HEK293 (cell line): Measurements from ENCODE around the gene PLEKHA8.

Experiments used
- CTCF ChIA-PET: fragments of 350-600 bp; formaldehyde crosslinking; extraction: SDS; loops from one replicate; lab custom pipeline; 2021; ENCODE audit warnings: antibody characterized with exemption; lab: Yijun Ruan, JAX
- POLR2A ChIA-PET: fragments of 300-600 bp; formaldehyde crosslinking; extraction: SDS; loops from one replicate; lab custom pipeline; 2020; ENCODE audit warnings: antibody characterized with exemption, inconsistent platforms; lab: Yijun Ruan, JAX
- H3K27ac ChIP-seq: fragments of 200-500 bp; sonication (Bioruptor generic); 2 replicates; pipeline ENCODE4 v1.5.1; 2014; ENCODE audit warnings: low read depth, low read length, control low read depth, inconsistent platforms; ENCODE audit errors: extremely low read depth
- H3K36me3 ChIP-seq, 2 experiments: fragments of 200-500 bp in 1 of 2; sonication (Bioruptor generic) in 1 of 2; 1 replicate in 1 of 2; 2 replicates in 1 of 2; pipeline ENCODE4 v1.5.1; 2014 to 2017; ENCODE audit warnings: inconsistent platforms in 2 of 2, low read length in 2 of 2; ENCODE audit not compliant: control insufficient read depth in 2 of 2, insufficient read depth in 1 of 2
- H3K4me1 ChIP-seq: fragments of 200-500 bp; sonication (Bioruptor generic); 2 replicates; pipeline ENCODE4 v1.5.1; 2014; ENCODE audit warnings: mild to moderate bottlenecking, low read length, inconsistent platforms; ENCODE audit not compliant: control insufficient read depth, insufficient read depth
- H3K4me3 ChIP-seq: 2 replicates; pipeline ENCODE4 v1.5.1; 2011; ENCODE audit warnings: low read depth, mild to moderate bottlenecking, control low read depth, low read length, moderate library complexity
- H3K9me3 ChIP-seq: fragments of 200-500 bp; sonication (Bioruptor generic); 2 replicates; pipeline ENCODE4 v1.5.1; 2014; ENCODE audit warnings: low read depth, low read length, inconsistent platforms; ENCODE audit not compliant: control insufficient read depth, insufficient read depth
- EGR2 ChIP-seq: fragments of 450-650 bp; formaldehyde crosslinking; IDR thresholded peaks from 2 replicates; pipeline ENCODE4 v1.5.1; 2016; ENCODE audit warnings: low read depth, missing biosample characterization, missing genetic modification characterization
- GLI4 ChIP-seq: fragments of 450-650 bp; formaldehyde crosslinking; IDR thresholded peaks from 2 replicates; pipeline ENCODE4 v1.5.1; 2016; ENCODE audit warnings: missing biosample characterization, missing genetic modification characterization
- MEIS1 ChIP-seq: sonication (generic); formaldehyde crosslinking; IDR thresholded peaks from 2 replicates; pipeline ENCODE4 v1.8.1; 2022; ENCODE audit warnings: missing genetic modification reagents, mild to moderate bottlenecking, borderline replicate concordance
- PRDM4 ChIP-seq: fragments of 450-650 bp; formaldehyde crosslinking; IDR thresholded peaks from 2 replicates; pipeline ENCODE4 v1.5.1; 2017; ENCODE audit warnings: missing biosample characterization, missing genetic modification characterization
- RBAK ChIP-seq: fragments of 450-650 bp; formaldehyde crosslinking; IDR thresholded peaks from 2 replicates; pipeline ENCODE4 v1.5.1; 2016; ENCODE audit warnings: missing biosample characterization, missing genetic modification characterization
- SCRT1 ChIP-seq: fragments of 450-650 bp; formaldehyde crosslinking; IDR thresholded peaks from 2 replicates; pipeline ENCODE4 v1.5.1; 2016; ENCODE audit warnings: missing biosample characterization, missing genetic modification characterization, borderline replicate concordance
- SCRT2 ChIP-seq: fragments of 450-650 bp; formaldehyde crosslinking; IDR thresholded peaks from 2 replicates; pipeline ENCODE4 v1.5.1; 2016; ENCODE audit warnings: missing biosample characterization, missing genetic modification characterization
- ZBTB10 ChIP-seq: fragments of 450-650 bp; formaldehyde crosslinking; IDR thresholded peaks from 2 replicates; pipeline ENCODE4 v1.5.1; 2016; ENCODE audit warnings: missing biosample characterization, missing genetic modification characterization
- ZBTB6 ChIP-seq: fragments of 450-650 bp; formaldehyde crosslinking; IDR thresholded peaks from 2 replicates; pipeline ENCODE4 v1.5.1; 2017; ENCODE audit warnings: missing biosample characterization, missing genetic modification characterization
- ZEB2 ChIP-seq: fragments of 450-650 bp; formaldehyde crosslinking; IDR thresholded peaks from 2 replicates; pipeline ENCODE4 v1.5.1; 2016; ENCODE audit warnings: missing biosample characterization, missing genetic modification characterization
- ZFHX2 ChIP-seq: fragments of 450-650 bp; formaldehyde crosslinking; conservative IDR thresholded peaks from 2 replicates; pipeline ENCODE4 v1.5.1; 2016; ENCODE audit warnings: missing biosample characterization, missing genetic modification characterization
- ZNF169 ChIP-seq: fragments of 450-650 bp; formaldehyde crosslinking; IDR thresholded peaks from 2 replicates; pipeline ENCODE4 v1.5.1; 2016; ENCODE audit warnings: missing biosample characterization, missing genetic modification characterization
- ZNF302 ChIP-seq: fragments of 450-650 bp; formaldehyde crosslinking; IDR thresholded peaks from 2 replicates; pipeline ENCODE4 v1.5.1; 2016; ENCODE audit warnings: missing biosample characterization, missing genetic modification characterization, low read depth
- ZNF404 ChIP-seq: fragments of 450-650 bp; formaldehyde crosslinking; IDR thresholded peaks from 2 replicates; pipeline ENCODE4 v1.5.1; 2017; ENCODE audit warnings: missing biosample characterization, missing genetic modification characterization
- ZNF530 ChIP-seq: fragments of 450-650 bp; formaldehyde crosslinking; IDR thresholded peaks from 2 replicates; pipeline ENCODE4 v1.5.1; 2016; ENCODE audit warnings: low read depth, missing biosample characterization, missing genetic modification characterization
- ZNF654 ChIP-seq: fragments of 450-650 bp; formaldehyde crosslinking; IDR thresholded peaks from 2 replicates; pipeline ENCODE4 v1.5.1; 2016; ENCODE audit warnings: low read depth, missing biosample characterization, missing genetic modification characterization
- ZNF692 ChIP-seq: fragments of 450-650 bp; formaldehyde crosslinking; IDR thresholded peaks from 2 replicates; pipeline ENCODE4 v1.5.1; 2016; ENCODE audit warnings: missing biosample characterization, missing genetic modification characterization

The PLEKHA8 gene

GRCh38 chr7:30136117-30136731, 108.0 kb downstream of the PLEKHA8 start:
- POLR2A ChIA-PET, result interaction anchor here (0.6 kb wide), 1 partner anchor 23 kb away, joined by 5 read pairs; no protein-coding TSS in a partner anchor
- CTCF ChIA-PET, result interaction anchor here (0.7 kb wide), 1 partner anchor 1303 kb away, joined by 3 read pairs; no protein-coding TSS in a partner anchor
- H3K36me3 ChIP-seq, result no peaks in the 10 kb centered on the region; a peak in 1 of 3 replicates

GRCh38 chr7:30136743-30137485, 108.7 kb downstream of the PLEKHA8 start:
- peaks cover 1% of the 10 kb centered on the region; the same call in 1 of the 2 replicates for H3K4me1 ChIP-seq
- ChIA-PET POLR2A (interaction anchor here (0.6 kb wide), 1 partner anchor 23 kb away, joined by 5 read pairs; no protein-coding TSS in a partner anchor), CTCF (no interaction called here)
- no peaks in the 10 kb centered on the region; a peak in 1 of 3 replicates for H3K36me3 ChIP-seq
- H3K9me3 ChIP-seq, result no peaks in the 10 kb centered on the region
- TF ChIP-seq ZNF654 (tag by site-specific recombination) (no peak), ZNF302 (tag by site-specific recombination) (no peak), ZNF169 (tag by site-specific recombination) (no peak), ZBTB10 (tag by site-specific recombination) (no peak), PRDM4 (no peak), ZNF530 (tag by site-specific recombination) (no peak)
- no peak overlapping the region; the same call in 1 of the 2 replicates for H3K4me3 ChIP-seq
- no peak overlapping the region for H3K27ac ChIP-seq

More at GRCh38 chr7:30136117-30136731, 108.0 kb downstream of the PLEKHA8 start:
- H3K4me3 ChIP-seq, result peak overlapping the region; percentile 86
- peak; percentile 39 for TF ChIP-seq ZFHX2
- peak; percentile 11; the same call in 1 of the 2 replicates for TF ChIP-seq EGR2 (tag by site-specific recombination)
- no peak for TF ChIP-seq ZNF404 (tag by site-specific recombination)
- TF ChIP-seq GLI4 (tag by site-specific recombination), result no peak
- TF ChIP-seq MEIS1 (CRISPR knock-in tag), result no peak
- TF ChIP-seq ZBTB6 (tag by site-specific recombination), result no peak
- TF ChIP-seq SCRT2 (tag by site-specific recombination), result peak; percentile 83
- TF ChIP-seq RBAK (tag by site-specific recombination), result no peak
- TF ChIP-seq SCRT1 (tag by site-specific recombination), result peak; percentile 20; the same call in 1 of the 2 replicates
- no peak for TF ChIP-seq ZNF692 (tag by site-specific recombination)
- TF ChIP-seq ZEB2 (tag by site-specific recombination), result no peak
- H3K27ac ChIP-seq, result no peak overlapping the region; the same call in 1 of the 2 replicates
- no peaks in the 10 kb centered on the region for H3K9me3 ChIP-seq
- no peaks in the 10 kb centered on the region for H3K4me1 ChIP-seq
